HG03432 (cell line): Measurements from ENCODE around the gene SMIM38.
A peak's percentile ranks its signal among the peaks of the same experiment; 100 is the strongest.

Experiments used
- ATAC-seq: cut with Tn5 transposase; IDR thresholded peaks from one replicate; pipeline ENCODE4 v1.9.1; 2021; ENCODE audit warnings: mild to moderate bottlenecking, moderate library complexity; ENCODE audit not compliant: unreplicated experiment

Gene SMIM38

DNA sequence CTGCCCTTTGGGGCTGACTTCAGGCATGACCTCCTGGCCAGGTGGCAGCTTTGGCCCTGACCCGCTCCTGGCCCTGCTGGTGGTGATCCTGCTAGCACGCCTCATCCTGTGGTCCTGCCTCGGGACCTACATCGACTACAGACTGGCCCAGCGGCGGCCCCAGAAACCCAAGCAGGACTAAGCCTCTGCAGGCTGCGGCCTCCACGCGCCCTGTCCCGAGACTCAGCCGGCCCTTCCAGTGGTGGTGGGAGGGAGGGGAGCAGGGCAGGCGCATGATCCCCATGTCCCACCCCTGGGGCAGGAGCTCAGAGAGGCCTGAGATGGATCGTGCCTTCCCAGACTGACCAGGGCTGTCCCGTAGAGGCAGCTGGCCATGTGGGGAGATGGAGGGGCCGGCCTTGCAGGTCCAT is 2.1 kb downstream of the SMIM38 start:
- ATAC-seq: no peak

DNA sequence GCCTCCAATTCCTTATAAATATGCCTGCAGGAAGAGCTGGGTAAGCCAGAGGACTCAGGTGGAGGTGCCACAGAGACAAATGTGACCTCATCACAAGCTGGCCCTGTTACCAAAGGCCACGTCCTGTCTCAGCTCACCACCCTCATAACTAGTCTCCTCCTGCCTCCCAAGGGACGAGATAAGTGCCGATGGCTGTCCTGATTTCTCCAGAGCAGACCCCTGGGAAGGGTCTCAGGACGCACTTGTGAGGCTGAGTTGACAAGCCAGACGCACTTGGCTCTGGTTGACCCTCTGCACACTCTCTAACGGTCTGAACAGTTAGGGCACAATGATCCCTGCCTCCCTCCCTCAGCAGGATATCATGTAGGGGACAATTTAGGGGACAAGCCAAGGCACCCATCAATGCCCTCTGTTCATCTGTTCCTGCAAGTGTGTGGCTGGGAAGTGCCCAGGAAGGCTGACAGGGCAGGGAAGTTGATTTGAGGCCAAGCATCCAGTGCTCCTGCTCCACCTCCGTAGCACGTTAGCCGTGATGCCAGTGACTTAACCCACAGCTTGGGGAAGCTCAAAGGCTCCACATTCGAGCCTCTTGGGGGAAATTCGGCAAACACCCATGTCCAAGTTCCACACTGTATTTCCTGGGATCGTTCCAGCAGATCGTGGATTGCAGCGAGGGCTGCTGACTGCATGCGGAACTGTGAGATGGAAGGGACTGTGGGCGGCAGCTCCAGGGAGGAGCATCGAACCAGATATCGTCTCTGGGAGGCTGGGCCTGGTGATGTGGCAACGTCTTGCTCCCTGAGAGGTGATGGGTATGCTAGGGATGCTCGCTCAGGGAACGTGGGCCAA is 2.8 kb downstream of the SMIM38 start:
- no peak for ATAC-seq

DNA sequence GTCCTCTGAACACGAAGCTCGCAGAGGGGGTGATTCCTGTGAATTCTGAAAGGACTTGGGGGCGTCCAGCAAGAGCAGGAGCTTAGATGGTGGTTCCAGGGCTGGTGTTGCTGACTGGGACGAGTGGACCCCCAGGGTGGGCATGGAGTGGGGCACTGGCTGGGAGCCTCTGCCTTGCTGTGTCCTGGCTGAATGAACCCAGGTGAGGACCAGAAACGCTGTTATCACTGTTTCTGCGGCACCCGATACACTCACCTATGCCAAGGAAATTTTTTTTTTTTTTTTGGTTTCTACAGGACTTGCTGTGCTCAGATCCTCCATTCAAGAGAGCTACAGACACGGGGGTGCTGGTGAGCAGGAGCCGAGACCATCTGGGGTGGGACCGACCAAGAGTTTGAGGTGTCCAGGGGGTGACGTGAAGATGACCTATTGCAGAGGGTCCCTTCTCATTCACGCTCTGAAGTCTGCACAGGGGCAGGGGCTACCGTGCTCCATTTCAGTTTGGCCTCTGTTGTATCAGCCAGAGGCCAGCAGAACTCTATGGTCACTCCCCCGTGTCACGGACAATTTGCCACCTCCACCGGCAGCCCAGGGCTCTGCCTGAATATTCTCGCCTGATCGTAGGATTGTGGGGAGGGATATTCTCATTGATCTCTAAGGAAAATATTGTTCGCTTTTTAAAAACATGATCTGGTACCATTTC is 3.6 kb downstream of the SMIM38 start:
- no peak for ATAC-seq

DNA sequence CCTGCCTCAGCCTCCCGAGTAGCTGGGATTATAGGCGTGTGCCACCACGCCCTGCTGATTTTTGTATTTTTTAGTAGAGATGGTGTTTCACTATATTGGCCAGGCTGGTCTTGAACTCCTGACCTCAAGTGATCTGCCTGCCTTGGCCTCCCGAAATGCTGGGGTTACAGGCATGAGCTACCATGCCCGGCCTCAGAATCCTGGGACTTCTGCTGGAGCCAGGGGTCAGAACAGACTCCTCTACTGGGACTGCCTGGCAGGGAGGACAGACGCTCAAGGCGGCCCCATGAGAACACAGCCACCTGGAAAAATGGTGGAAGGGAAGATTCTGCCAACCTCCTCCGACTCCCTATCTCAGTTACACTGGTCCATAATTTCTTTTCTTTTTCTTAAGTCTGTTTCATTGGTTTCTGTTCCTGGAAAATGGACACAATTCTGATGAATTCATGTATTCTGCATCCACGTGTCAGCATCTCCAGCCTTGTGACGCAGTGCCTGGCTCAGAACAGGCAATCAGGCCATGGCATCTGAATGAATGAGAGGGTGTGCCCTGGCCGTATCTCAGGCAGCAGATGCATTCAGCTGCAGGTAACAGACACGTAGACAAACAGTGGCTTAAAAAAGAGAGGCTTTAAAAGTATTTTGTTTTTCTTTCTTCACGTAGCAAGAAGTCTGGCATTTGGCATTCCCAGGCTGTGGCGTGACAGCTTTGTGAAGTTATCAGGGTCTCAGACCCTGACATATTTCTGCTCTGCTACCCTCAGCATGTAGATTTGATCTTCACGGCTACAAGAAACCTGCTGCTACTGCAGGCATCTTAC is 4.8 kb downstream of the SMIM38 start:
- no peak for ATAC-seq

DNA sequence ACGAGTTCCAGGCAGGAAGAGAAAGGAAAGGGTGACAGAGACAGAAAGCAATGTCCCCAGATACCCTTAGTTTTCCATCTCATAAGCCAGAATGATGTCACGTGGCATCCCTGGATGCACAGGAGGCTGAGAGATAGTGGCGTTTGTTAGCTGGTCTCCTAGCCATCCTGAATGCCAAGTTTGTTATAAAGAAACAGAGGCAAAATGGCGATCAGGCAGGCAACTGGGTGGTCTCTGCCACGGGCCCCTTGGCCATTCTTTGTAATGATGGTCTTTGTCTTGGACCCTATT is 5.3 kb downstream of the SMIM38 start:
- no peak for ATAC-seq

DNA sequence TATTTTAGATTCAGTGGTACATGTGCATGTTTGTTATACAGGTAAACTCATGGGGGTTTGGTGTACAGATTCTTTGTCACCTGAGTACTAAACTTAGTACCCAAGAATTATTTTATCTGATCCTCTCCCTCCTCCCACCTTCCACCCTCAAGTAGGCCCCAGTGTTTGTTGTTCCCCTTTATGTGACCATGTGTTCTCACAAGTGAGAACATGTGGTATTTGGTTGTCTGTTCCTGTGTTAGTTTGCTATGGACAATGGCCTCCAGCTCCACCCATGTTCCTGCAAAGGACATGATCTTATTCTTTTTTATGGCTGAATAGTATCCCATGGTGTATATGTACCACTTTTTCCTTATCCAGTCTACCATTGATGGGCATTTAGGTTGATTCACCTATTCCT is 6.8 kb downstream of the SMIM38 start:
- no peak for ATAC-seq

DNA sequence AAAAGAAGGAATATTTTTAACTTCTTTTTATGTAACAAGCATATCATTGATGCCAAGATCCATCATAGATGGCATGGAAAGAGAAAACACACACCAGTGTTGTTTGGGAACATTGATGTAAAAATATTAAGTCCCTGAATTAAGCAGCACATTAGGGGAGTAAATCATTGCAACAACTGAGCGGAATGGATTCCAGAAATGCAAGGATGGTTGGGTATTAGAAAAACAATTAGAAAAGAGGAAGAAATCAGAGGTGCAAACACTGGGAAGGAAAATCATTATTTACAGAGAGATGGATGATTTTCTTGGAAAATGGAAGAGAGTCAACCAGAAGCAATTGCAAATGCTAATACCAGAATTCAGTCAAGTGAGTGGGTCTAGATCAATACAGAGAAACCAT is 8.1 kb downstream of the SMIM38 start:
- no peak for ATAC-seq

DNA sequence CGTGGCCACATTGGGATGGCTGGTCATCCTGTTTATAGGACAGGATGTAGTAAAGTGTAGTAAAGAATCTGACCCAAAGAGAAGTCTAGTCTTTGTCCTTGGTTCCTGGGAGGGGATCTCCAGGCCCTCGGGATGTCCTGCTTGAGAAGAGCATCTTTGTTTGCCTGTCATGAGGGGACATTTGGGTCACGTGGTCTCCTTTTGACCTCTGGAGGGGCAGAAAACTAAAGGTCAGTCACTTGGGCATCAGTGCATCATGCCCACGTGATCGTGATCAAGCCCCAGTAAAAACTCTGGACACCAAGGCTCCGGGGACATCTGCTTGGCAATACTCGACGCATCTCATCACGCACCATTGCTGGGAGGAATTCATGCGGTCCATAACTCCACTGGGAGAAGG is 9.1 kb downstream of the SMIM38 start:
- no peak for ATAC-seq

DNA sequence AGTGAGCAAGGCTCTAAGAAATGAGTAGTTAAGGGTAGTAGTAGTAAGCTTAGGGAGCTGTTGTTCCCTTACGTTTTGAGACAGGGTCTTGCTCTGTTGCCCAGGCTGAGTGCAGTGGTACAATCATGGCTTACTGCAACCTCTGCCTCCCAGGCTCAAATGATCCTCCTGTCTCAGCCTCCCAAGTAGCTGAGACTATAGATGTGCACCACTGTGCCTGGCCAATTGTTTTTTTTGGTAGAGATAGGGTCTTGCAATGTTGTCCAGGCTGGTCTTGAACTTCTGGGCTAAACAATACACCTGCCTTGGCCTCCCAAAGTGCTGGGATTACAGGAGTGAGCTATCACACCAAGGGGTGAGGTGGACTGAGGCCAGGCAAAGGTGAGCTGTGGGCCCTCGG is 10.0 kb downstream of the SMIM38 start:
- ATAC-seq: no peak

DNA sequence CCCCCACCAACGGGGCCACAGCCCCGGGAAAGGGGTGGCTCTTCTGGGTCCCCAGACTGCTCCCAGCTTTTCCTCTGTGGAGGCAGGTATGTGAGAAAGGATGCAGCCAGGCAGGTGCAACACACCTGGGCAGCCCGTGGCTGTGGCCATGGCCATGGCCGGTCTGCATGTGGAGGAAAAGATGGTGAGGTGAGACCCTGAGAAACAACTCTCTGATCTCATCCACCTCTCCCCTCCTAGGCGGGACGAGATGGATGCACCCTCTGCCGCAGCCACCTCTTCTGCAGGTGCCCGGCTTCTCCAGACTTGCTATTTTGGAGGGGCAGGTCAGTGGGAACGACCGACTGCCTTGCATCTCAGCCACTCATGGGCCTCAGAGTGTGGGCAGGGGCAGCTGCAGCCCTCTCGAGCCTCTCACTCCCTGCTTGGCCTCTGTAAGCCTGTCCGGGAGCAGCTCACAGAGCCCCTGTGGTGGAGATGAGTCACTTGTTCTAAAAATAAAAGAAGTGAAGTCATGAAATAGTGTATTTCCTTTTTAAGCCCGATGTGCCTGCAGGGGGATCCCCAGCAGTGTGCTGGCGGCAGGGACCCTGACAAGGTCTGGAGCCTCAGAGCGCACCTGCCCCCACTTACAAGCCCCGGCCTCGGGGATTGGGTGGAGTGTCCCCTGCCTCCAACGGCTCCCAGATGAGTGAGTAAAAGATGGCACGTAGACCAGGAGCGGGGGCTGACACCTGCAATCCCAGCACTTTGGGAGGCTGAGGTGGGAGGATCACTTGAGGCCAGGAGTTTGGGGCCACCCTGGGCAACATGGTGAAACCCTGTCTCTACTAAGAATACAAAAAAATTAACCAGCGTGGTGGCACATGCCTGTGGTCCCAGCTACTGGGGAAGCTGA is 10.7 kb downstream of the SMIM38 start:
- peak; percentile 95 for ATAC-seq

DNA sequence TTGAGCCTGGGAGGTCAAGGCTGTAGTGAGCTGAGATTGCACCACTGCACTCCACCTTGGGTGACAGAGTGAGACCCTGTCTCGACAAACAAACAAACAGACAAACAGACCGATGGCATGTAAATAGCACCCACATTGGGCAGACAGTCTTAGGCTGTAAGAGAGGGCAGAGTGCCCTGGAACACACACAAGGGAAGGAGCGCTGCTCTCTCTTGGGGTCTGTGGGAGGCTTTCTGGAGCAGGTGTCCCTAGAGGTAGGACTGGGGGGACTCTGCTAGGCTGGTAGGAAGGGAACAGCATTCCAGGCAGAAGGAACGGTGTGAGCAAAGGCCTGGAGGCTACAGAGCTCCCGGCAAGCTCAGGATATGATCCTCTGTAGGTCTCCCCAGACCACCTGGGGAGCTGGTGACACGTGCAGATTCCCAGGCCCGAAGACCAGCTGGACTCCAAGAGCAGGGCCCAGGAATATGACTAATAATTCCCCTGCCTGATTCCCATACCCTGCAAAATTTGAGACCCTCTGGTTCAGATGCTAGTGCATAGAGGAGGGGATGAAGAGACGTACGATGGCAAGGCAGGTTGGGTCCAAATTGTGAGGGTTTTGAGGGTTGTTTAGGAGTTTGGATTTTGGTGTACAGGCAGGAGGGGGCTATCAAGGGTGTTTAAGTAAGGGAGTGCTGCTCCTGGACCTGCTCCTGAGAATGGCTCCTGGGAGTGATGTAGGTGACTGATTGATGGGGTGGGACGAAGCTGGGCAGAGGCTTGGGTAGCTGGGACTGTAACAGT is 11.6 kb downstream of the SMIM38 start:
- no peak for ATAC-seq

DNA sequence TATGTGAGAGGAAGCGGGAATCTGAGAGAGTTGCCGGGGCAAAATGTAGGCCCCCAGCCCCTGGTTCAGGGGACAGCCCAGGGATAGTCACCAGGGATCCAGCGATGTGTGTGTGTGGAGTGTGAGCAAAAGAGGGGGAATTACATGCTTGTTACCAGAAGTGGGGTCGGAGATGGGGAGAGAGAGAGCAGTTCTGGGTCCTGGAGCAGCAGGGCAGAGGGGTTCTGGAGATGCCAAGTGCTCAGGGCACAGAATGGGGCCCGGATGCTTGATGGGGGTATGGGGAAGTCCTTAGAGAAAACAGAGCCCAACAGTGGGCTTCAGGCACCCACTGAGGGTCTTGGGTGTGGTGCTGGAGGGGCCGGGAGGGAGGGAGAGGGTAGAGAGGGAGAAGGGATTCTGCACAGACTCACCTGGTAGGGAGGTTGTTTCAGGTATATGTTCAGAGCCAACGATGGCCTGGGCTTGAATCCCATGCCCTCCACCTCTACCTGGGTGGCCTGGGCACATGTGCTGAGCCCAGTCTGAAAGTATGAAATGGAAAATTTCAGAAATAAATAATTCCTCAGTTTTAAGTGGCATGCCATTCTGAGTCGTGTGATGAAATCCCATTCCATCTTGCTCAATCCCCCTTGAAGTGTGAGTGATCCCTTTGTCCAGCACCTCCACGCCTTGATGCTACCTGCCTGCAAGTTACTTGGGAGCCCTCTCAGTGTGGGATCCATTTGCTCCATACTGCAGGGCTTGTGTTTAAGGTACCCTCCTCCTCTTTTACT is 12.4 kb downstream of the SMIM38 start:
- ATAC-seq: no peak

DNA sequence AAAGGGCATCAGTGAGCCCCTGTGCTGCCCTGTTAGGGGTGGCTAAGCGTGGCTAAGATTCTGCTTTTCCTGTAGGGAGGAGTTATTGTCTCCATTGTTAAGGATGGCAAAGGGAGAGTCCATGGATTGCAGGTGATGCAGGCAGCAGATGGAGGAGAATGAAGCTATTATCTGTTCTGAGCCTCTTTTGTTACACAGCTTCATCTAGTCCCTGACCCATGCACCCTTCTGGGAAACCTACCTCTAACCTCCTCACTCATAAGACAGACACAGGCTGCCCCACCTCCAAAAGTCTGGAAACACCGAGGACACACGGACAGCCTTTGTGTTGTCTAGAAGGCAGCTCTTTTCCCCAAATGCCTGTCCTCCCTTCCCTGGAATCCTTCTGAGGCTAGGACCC is 13.7 kb downstream of the SMIM38 start:
- ATAC-seq: no peak

DNA sequence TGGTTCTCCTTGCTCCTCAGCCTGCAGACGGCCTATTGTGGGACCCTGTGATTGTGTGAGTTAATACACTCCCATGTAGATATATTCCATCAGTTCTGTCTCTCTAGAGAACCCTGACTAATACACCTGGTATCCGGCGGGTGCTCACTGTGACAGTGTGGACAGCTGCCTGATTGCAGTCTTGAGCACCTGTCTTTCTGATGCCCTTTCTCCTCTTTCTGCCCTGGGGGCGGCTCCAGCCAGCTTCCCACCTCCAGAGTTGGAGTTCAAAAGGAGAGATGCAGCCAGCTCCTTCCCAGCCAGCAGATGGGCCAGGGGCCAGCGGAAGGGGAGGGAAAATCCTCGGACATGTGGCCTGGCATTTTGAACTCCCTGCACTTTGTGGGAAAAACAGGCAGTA is 15.0 kb downstream of the SMIM38 start:
- ATAC-seq: no peak

DNA sequence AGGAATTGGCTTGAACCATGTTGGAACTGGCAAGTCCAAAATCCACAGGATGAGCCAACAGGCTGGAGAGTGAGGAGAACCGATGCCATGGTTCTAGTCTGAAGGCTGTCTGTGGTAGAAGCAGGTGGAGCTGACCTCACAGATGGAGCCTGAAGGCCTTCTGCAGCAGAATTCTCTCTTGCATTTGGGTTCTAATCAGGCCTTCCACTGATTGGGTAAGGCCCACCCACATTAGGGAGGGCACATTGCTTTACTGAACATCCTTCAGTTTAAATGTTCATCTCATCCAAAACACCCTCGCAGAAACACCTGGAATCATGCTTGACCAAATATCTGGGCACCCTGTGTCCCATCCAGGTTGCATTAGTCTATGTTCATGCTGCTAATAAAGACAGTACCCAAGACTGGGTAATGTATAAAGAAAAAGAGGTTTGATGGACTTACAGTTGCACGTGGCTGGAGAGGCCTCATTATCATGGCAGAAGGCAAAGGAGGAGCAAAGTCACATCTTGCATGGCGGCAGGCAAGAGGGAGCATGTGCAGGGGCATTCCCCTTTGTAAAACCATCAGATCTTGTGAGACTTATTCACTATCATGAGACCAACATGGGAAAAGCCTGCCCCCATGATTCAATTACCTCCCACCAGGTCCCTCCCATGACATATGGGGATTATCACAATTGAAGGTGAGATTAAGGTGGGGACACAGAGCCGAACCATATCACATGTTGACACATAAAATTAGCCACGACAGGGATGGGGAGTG is 15.9 kb downstream of the SMIM38 start:
- ATAC-seq: no peak

DNA sequence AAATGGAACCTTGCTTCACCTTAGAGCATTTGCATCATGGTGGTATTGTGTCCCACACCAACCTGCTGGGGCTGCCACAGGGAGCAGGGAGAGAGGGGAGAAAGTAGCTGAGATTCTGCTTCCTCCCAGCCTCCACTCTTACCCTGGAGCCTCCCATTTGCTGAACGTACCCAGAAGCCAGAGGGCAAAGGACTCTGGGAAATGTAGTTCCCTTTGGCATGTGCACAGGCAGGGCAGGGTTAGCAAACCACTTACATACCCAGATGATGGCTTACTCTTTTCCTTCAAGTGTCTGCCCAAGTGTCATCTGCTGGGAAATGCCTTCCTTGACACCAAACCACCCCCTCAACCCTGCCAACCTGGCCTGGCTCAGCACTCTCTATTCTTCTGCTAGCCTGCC is 16.9 kb downstream of the SMIM38 start:
- no peak for ATAC-seq

DNA sequence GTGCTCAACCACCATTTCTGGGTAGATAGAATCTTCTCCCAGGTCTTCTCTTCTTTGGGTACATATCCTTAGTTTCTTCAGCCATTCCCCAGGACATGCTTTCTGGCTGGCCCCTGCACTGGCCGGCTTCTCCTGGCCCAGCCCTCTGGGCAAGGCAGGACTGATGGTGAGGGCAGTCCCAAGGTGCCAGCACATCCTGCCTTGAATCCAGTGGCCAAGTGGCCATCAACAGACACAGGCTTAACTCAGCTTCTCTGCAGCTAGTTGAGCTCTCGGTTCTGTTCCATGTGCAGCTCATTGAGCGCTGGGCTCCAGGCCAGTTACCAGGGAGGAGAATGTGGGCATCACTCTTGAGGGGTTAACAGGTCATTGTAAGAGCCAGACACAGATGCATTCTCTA is 17.6 kb downstream of the SMIM38 start:
- ATAC-seq: no peak

DNA sequence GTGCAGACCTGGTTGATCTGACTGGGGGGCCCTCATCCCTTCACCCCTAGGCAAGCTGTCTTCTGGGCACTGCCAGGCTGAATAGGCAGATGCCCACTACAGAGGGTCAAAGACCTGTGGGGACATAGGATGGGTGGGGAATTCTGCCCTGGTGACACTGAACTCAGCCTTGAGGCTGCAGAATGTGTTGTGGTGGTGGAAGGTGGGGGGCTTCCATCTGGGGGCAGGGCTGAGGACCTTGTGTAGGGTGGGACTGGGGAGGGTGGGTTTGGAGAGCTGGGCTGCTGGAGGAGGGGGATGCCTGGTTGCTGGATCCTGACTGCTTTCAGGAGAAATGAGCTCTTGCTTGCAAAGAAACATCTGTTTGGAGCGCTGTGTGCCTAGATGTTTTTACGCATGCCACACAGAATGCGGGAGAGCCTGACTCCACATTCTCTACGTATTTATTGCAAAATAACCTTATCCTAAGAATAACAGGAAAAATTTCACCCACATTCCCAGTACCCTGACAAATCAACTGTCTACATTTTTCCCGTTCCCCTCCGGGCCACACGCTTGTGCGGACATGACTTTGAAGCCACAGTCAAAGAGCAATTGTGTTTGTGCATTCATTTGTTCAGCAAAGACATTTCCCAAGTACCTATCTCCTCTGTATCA is 18.3 kb downstream of the SMIM38 start:
- no peak for ATAC-seq
